ENCODE results near the gene WDR72.

Gene WDR72

DNA sequence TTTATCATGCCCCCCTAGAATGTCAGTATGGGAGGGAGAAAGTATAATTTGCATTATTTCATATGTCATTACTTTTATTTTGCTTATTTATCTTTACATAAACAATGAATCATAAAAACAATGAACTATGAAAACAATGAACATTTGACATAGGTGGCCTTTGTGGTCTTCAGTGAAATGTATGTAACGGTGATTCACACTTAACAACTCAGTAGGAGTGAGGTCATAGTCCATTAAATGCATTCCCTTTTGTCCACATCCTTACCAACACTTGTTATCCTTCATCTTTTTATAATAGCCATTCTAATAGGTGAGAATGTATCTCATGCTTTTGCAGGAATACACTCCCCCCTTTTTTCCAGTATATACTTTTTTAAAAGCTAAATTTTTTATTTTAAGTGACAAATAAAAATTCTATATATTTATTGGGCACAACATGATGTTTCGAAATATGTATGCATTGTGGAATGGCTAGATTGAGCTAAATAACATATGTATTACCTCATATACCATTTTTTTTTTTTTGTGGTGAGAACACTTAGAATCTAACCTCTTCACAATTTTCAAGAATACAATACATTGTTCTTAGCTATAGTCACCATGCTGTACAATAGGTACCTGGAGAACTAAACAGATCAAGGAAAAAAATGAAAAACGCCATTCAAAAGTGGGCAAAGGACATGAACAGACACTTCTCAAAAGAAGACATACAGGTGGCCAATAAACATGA is 189.5 kb downstream of the WDR72 start:
- Histone ChIP-seq H3K36me3 (ENCODE audit: insufficient read depth, insufficient read length, low read length) (no peaks in the 10 kb centered on the region), H3K4me1 (ENCODE audit: insufficient read depth, insufficient read length) (no peaks in the 10 kb centered on the region), H3K9me3 (ENCODE audit: insufficient read depth, low read length) (no peaks in the 10 kb centered on the region), H3K9ac (ENCODE audit: insufficient read length, low read depth) (no peak overlapping the region), H3K4me3 (ENCODE audit: insufficient read length, low read depth) (no peak overlapping the region), H3K27me3 (ENCODE audit: insufficient read depth, insufficient read length) (no peaks in the 10 kb centered on the region)
- TF ChIP-seq SUZ12 (IDR thresholded peaks at IDR 0.05; ENCODE audit: extremely low read depth, insufficient read depth, insufficient read length) (no peak), ZNF274 (IDR thresholded peaks at IDR 0.05; ENCODE audit: low read depth, low read length) (no peak), YY1 (IDR thresholded peaks at IDR 0.05; ENCODE audit: insufficient read depth, insufficient read length) (no peak)
- no peak for DNase-seq (ENCODE audit: low read depth, low spot score)

DNA sequence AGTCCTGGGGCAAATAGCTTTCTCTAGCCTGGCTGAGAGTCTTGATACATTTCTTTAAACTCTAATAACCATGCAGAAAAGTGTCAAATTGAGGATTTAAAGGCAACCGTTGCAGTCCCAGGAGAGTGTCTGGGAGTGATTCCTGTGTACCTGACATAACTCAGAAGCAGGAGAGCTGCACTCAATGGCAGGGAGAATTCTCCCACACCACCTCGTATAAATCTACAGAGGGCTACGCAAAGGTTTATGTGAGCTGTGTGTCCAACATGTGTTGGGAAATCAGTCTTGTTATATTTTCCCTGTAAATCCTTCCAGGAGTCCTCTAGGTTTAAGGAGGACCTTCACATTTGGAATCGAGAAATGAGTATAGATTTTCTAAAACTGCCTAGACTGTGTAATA is 192.6 kb downstream of the WDR72 start:
- no peak overlapping the region for H3K4me3 ChIP-seq (ENCODE audit: insufficient read length, low read depth)
- H3K4me1 ChIP-seq (ENCODE audit: insufficient read depth, insufficient read length): no peaks in the 10 kb centered on the region
- DNase-seq (ENCODE audit: low read depth, low spot score): no peak
- H3K9me3 ChIP-seq (ENCODE audit: insufficient read depth, low read length): no peaks in the 10 kb centered on the region
- no peaks in the 10 kb centered on the region for H3K36me3 ChIP-seq (ENCODE audit: insufficient read depth, insufficient read length, low read length)
- TF ChIP-seq YY1 (IDR thresholded peaks at IDR 0.05; ENCODE audit: insufficient read depth, insufficient read length) (no peak), SUZ12 (IDR thresholded peaks at IDR 0.05; ENCODE audit: extremely low read depth, insufficient read depth, insufficient read length) (no peak), ZNF274 (IDR thresholded peaks at IDR 0.05; ENCODE audit: low read depth, low read length) (no peak)
- no peak overlapping the region for H3K9ac ChIP-seq (ENCODE audit: insufficient read length, low read depth)
- H3K27me3 ChIP-seq (ENCODE audit: insufficient read depth, insufficient read length): no peaks in the 10 kb centered on the region

DNA sequence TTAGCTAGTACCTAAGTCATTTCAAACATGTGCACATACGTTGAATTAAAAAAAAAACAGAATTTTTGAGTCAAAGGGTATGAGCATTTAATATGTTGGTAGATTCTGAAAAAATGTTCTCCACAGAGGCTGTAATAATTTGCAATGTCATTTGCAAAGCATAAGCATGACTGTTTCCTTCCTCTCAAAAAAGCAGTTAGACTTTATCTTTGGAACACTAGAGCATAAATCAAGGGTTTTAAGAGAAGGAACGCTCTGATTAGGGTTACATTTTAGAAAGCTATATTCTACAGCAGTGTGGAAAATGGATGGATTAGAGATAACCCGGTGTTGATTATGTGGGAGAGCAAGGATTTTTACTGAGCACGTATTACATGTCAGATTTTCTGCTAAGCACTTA is 193.7 kb downstream of the WDR72 start:
- TF ChIP-seq YY1 (IDR thresholded peaks at IDR 0.05; ENCODE audit: insufficient read depth, insufficient read length): no peak
- TF ChIP-seq ZNF274 (IDR thresholded peaks at IDR 0.05; ENCODE audit: low read depth, low read length): no peak
- no peak for TF ChIP-seq SUZ12 (IDR thresholded peaks at IDR 0.05; ENCODE audit: extremely low read depth, insufficient read depth, insufficient read length)
- H3K27me3 ChIP-seq (ENCODE audit: insufficient read depth, insufficient read length): no peaks in the 10 kb centered on the region
- no peaks in the 10 kb centered on the region for H3K4me1 ChIP-seq (ENCODE audit: insufficient read depth, insufficient read length)
- H3K9me3 ChIP-seq (ENCODE audit: insufficient read depth, low read length): no peaks in the 10 kb centered on the region
- DNase-seq (ENCODE audit: low read depth, low spot score): no peak
- H3K9ac ChIP-seq (ENCODE audit: insufficient read length, low read depth): no peak overlapping the region
- no peak overlapping the region for H3K4me3 ChIP-seq (ENCODE audit: insufficient read length, low read depth)
- no peaks in the 10 kb centered on the region for H3K36me3 ChIP-seq (ENCODE audit: insufficient read depth, insufficient read length, low read length)

DNA sequence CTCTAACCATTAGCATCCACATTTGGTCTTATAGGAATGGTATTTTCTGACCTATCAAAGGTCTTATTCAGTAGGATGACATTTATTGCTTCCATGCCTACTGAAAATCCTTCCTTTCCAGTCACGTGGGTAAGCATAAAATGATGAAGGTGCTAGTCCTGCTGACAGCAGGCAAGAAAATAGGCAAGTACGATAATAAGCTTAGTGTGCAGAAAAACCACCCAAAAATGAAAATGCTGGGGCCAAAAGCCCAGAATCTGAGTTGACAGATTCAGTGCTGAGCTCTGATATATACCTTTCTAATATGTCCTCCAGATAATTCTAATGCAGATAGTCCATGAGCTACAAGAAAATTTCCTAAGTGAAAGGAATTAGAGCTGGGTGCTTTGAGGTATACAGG is 194.8 kb downstream of the WDR72 start:
- H3K9ac ChIP-seq (ENCODE audit: insufficient read length, low read depth): no peak overlapping the region

DNA sequence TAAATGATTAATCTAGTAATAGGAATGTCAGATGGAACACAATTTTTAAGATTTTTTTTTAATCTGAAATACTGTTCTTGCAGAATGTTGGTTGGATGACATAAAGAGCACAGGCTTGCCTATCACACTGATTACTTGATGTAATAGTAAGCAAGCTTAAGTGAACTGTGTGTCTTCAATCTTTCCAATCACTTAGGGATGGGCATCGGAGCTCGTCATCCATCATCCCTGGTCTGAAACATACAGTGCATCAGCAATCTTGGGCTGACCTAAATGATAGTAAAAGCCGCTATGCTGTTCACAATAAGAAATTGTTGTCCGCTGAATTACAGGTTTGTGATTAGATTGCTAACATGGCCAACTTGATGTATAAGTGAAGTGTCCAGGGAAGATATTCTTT is 195.8 kb downstream of the WDR72 start:
- Histone ChIP-seq H3K9me3 (ENCODE audit: insufficient read depth, low read length) (no peaks in the 10 kb centered on the region), H3K27me3 (ENCODE audit: insufficient read depth, insufficient read length) (no peaks in the 10 kb centered on the region), H3K4me1 (ENCODE audit: insufficient read depth, insufficient read length) (no peaks in the 10 kb centered on the region), H3K4me3 (ENCODE audit: insufficient read length, low read depth) (no peak overlapping the region), H3K36me3 (ENCODE audit: insufficient read depth, insufficient read length, low read length) (no peaks in the 10 kb centered on the region), H3K9ac (ENCODE audit: insufficient read length, low read depth) (no peak overlapping the region)
- no peak for TF ChIP-seq ZNF274 (IDR thresholded peaks at IDR 0.05; ENCODE audit: low read depth, low read length)
- no peak for TF ChIP-seq SUZ12 (IDR thresholded peaks at IDR 0.05; ENCODE audit: extremely low read depth, insufficient read depth, insufficient read length)
- no peak for TF ChIP-seq YY1 (IDR thresholded peaks at IDR 0.05; ENCODE audit: insufficient read depth, insufficient read length)
- no peak for DNase-seq (ENCODE audit: low read depth, low spot score)

More for the DNA sequence above, 194.8 kb downstream of the WDR72 start:
- Histone ChIP-seq H3K36me3 (ENCODE audit: insufficient read depth, insufficient read length, low read length) (no peaks in the 10 kb centered on the region), H3K4me1 (ENCODE audit: insufficient read depth, insufficient read length) (no peaks in the 10 kb centered on the region), H3K27me3 (ENCODE audit: insufficient read depth, insufficient read length) (no peaks in the 10 kb centered on the region), H3K4me3 (ENCODE audit: insufficient read length, low read depth) (no peak overlapping the region), H3K9me3 (ENCODE audit: insufficient read depth, low read length) (no peaks in the 10 kb centered on the region)
- no peak for DNase-seq (ENCODE audit: low read depth, low spot score)
- no peak for TF ChIP-seq SUZ12 (IDR thresholded peaks at IDR 0.05; ENCODE audit: extremely low read depth, insufficient read depth, insufficient read length)
- no peak for TF ChIP-seq YY1 (IDR thresholded peaks at IDR 0.05; ENCODE audit: insufficient read depth, insufficient read length)
- no peak for TF ChIP-seq ZNF274 (IDR thresholded peaks at IDR 0.05; ENCODE audit: low read depth, low read length)

DNA sequence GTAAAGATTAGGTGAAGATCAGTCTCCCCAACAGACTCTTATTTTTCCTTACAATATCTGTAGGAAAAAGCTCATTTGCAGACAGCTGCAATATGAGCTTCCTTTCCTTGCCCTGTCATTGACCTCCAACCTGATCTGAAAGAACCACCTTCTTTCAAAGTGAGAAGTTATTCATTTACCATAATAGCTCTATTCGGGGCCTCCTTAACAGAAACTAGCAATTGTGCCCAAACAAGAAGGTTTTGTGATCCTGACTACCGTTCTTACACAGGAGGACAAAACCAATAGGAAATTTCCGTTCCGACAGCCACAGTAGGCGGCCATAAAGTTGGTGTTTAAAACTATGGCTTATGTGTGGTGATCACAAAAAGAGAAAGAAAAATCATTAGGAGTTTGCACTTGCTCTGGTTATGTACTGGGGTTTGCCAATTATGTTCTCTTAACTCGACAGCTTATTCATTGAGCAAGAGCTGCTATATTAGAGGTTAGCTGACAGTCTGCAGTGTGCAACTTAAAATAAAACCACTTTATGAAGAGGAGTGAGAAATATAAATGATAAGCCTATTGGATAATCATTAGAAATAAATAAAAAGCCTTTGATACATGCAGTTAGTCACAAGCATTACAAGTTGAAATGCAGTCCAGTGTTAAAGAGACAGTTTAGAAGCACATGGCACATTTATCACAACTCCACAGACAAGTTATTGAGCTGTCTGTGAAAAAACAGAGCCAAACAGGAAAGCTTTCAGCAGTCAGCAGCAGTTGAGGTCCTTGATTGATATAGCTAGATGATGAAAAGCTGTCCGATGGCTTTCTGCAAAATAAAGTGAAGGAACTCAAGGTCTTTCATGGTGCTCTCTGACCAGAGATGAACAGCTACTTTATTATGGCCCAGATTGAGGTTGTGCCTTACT is 199.8 kb downstream of the WDR72 start:
- no peak for DNase-seq (ENCODE audit: low read depth, low spot score)
- H3K4me3 ChIP-seq (ENCODE audit: insufficient read length, low read depth): no peak overlapping the region

DNA sequence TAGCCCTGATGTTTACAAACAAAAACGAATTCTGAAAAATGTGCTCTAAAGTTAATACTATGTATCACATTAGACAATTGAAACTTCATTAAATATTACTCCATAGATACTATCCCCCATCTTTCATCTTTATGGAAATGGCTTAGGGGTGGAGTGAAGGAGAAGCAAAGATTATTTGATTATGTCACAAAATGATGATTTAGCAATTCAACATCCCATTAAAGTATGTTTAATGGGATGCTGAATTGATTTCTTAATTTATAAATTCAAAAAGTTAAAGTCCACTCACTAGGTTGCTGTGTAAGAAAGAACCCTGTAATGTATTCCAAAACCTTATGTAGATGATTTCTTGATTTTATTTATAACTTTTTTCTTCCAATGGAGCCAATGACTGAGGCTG is 201.1 kb downstream of the WDR72 start:
- no peak overlapping the region for H3K9ac ChIP-seq (ENCODE audit: insufficient read length, low read depth)
- no peaks in the 10 kb centered on the region for H3K36me3 ChIP-seq (ENCODE audit: insufficient read depth, insufficient read length, low read length)
- DNase-seq (ENCODE audit: low read depth, low spot score): no peak
- no peaks in the 10 kb centered on the region for H3K4me1 ChIP-seq (ENCODE audit: insufficient read depth, insufficient read length)
- no peak overlapping the region for H3K4me3 ChIP-seq (ENCODE audit: insufficient read length, low read depth)
- no peak for TF ChIP-seq SUZ12 (IDR thresholded peaks at IDR 0.05; ENCODE audit: extremely low read depth, insufficient read depth, insufficient read length)
- TF ChIP-seq YY1 (IDR thresholded peaks at IDR 0.05; ENCODE audit: insufficient read depth, insufficient read length): no peak
- TF ChIP-seq ZNF274 (IDR thresholded peaks at IDR 0.05; ENCODE audit: low read depth, low read length): no peak
- no peaks in the 10 kb centered on the region for H3K27me3 ChIP-seq (ENCODE audit: insufficient read depth, insufficient read length)
- H3K9me3 ChIP-seq (ENCODE audit: insufficient read depth, low read length): no peaks in the 10 kb centered on the region

More for the DNA sequence above, 199.8 kb downstream of the WDR72 start:
- Histone ChIP-seq H3K9me3 (ENCODE audit: insufficient read depth, low read length) (no peaks in the 10 kb centered on the region), H3K4me1 (ENCODE audit: insufficient read depth, insufficient read length) (no peaks in the 10 kb centered on the region), H3K36me3 (ENCODE audit: insufficient read depth, insufficient read length, low read length) (no peaks in the 10 kb centered on the region), H3K27me3 (ENCODE audit: insufficient read depth, insufficient read length) (no peaks in the 10 kb centered on the region), H3K9ac (ENCODE audit: insufficient read length, low read depth) (no peak overlapping the region)
- TF ChIP-seq YY1 (IDR thresholded peaks at IDR 0.05; ENCODE audit: insufficient read depth, insufficient read length) (no peak), ZNF274 (IDR thresholded peaks at IDR 0.05; ENCODE audit: low read depth, low read length) (no peak), SUZ12 (IDR thresholded peaks at IDR 0.05; ENCODE audit: extremely low read depth, insufficient read depth, insufficient read length) (no peak)

Measured in NT2/D1 (cell line).